H1 (cell line): Measurements from ENCODE around the gene FAM186B. TPM values are rescaled to one million over a fixed set of nuclear protein-coding genes. Genes with fewer than 3 reads are reported as not detected.

Experiments used
- CTCF ChIA-PET: fragments of 300-600 bp; sonication (Branson Sonifier 250); formaldehyde crosslinking; loops from one replicate; lab custom pipeline; 2021; ENCODE audit not compliant: partially characterized antibody; lab: Charles Lee
- POLR2A ChIA-PET: fragments of 300-600 bp; sonication (Branson Sonifier 250); formaldehyde crosslinking; loops from one replicate; lab custom pipeline; 2021; ENCODE audit warnings: inconsistent platforms; ENCODE audit not compliant: partially characterized antibody; lab: Charles Lee
- DNase-seq, 2 experiments: peaks; one replicate each; pipeline versions ENCODE4 v3.0.0 to v3.0.0-alpha.2; 2010 to 2022; ENCODE audit warnings: low spot score in 2 of 2, low read depth in 1 of 2, mixed read lengths in 1 of 2
- FAIRE-seq: peaks from 2 replicates; lab custom pipeline; 2011; peaks lifted over from hg19 to GRCh38; lab: Jason Lieb, UNC
- H2AFZ ChIP-seq: 2 replicates; pipeline ENCODE4 v1.8.1; 2012; ENCODE audit warnings: low read length, inconsistent platforms
- H2AK5ac ChIP-seq: 2 replicates; pipeline ENCODE4 v1.6.1; 2013; ENCODE audit warnings: low read depth, low read length
- H2BK120ac ChIP-seq: replicated peaks from 2 replicates; pipeline ENCODE3; 2013; ENCODE audit warnings: low read depth, low read length, inconsistent platforms
- H2BK12ac ChIP-seq: 2 replicates; pipeline ENCODE4 v1.6.1; 2013; ENCODE audit warnings: low read depth, low read length
- H2BK15ac ChIP-seq: 2 replicates; pipeline ENCODE4 v1.6.1; 2013; ENCODE audit warnings: low read length
- H2BK20ac ChIP-seq: 2 replicates; pipeline ENCODE4 v1.6.1; 2013; ENCODE audit warnings: low read length
- H2BK5ac ChIP-seq: 2 replicates; pipeline ENCODE4 v1.6.1; 2013; ENCODE audit warnings: low read depth, low read length
- H3K14ac ChIP-seq: 2 replicates; pipeline ENCODE4 v1.6.1; 2013; ENCODE audit warnings: inconsistent platforms; ENCODE audit not compliant: insufficient read length
- H3K18ac ChIP-seq: 2 replicates; pipeline ENCODE4 v1.6.1; 2013; ENCODE audit warnings: low read length; ENCODE audit errors: extremely low read depth
- H3K23ac ChIP-seq: 2 replicates; pipeline ENCODE4 v1.6.1; 2013; ENCODE audit warnings: inconsistent platforms; ENCODE audit not compliant: insufficient read length
- H3K23me2 ChIP-seq: 2 replicates; pipeline ENCODE4 v1.6.1; 2013; ENCODE audit warnings: low read depth, low read length
- H3K27ac ChIP-seq: 2 replicates; pipeline ENCODE4 v1.6.1; 2011; ENCODE audit warnings: low read depth, low read length, inconsistent platforms
- H3K27me3 ChIP-seq, 4 experiments: replicated peaks in 1 of 4; 1 replicate in 1 of 4; 2 replicates in 3 of 4; pipeline versions ENCODE4 v1.6.1 to v1.8.1; 2011 to 2013; ENCODE audit warnings: low read length in 3 of 4, mild to moderate bottlenecking in 3 of 4, inconsistent platforms in 2 of 4, mixed read lengths in 2 of 4, moderate library complexity in 1 of 4; ENCODE audit not compliant: control insufficient read depth in 3 of 4, insufficient read depth in 3 of 4; ENCODE audit errors: extremely low read depth in 1 of 4
- H3K36me3 ChIP-seq, 4 experiments: 2 replicates each; pipeline versions ENCODE4 v1.6.1 to v1.8.1; 2011 to 2013; ENCODE audit warnings: mild to moderate bottlenecking in 4 of 4, low read length in 3 of 4, moderate library complexity in 2 of 4, control low read depth in 1 of 4, inconsistent platforms in 1 of 4; ENCODE audit not compliant: insufficient read depth in 4 of 4, control insufficient read depth in 2 of 4
- H3K4ac ChIP-seq: replicated peaks from 2 replicates; pipeline ENCODE3; 2013; ENCODE audit warnings: low read length, low read depth, mixed read lengths, inconsistent platforms; ENCODE audit not compliant: insufficient read length
- H3K4me1 ChIP-seq, 4 experiments: replicated peaks in 1 of 4; 1 replicate in 1 of 4; 2 replicates in 3 of 4; pipeline versions ENCODE4 v1.6.1 to v1.8.1; 2011 to 2013; ENCODE audit warnings: low read length in 3 of 4, inconsistent platforms in 2 of 4, mixed read lengths in 1 of 4; ENCODE audit not compliant: insufficient read depth in 4 of 4, control insufficient read depth in 3 of 4
- H3K4me2 ChIP-seq, 2 experiments: 2 replicates each; pipeline versions ENCODE4 v1.6.1 to v1.8.1; 2011 to 2013; ENCODE audit warnings: low read depth in 2 of 2, low read length in 2 of 2, control low read depth in 1 of 2, inconsistent platforms in 1 of 2, mild to moderate bottlenecking in 1 of 2; ENCODE audit not compliant: insufficient read depth in 1 of 2
- H3K4me3 ChIP-seq, 4 experiments: fragments of 200-600, 300-600 bp in 1 of 4; sonication (generic), shearing (Covaris generic), sonication (Bioruptor Twin) in 1 of 4; 2 replicates each; pipeline versions ENCODE4 v1.5.1 to v1.8.1; 2011 to 2016; ENCODE audit warnings: low read length in 4 of 4, low read depth in 3 of 4, control low read depth in 2 of 4, inconsistent platforms in 2 of 4, mild to moderate bottlenecking in 2 of 4, mixed read lengths in 1 of 4, moderate library complexity in 1 of 4; ENCODE audit not compliant: insufficient read depth in 2 of 4; ENCODE audit errors: extremely low read depth in 1 of 4
- H3K56ac ChIP-seq: replicated peaks from 2 replicates; pipeline ENCODE3; 2013; ENCODE audit warnings: low read depth, mild to moderate bottlenecking, mixed read lengths, low read length, inconsistent platforms; ENCODE audit not compliant: insufficient read length
- H3K79me1 ChIP-seq: 2 replicates; pipeline ENCODE4 v1.6.1; 2013; ENCODE audit warnings: low read depth, low read length, control low read depth
- H3K79me2 ChIP-seq, 2 experiments: 2 replicates each; pipeline versions ENCODE4 v1.6.1 to v1.8.1; 2012 to 2013; ENCODE audit warnings: low read length in 2 of 2, mild to moderate bottlenecking in 2 of 2, inconsistent platforms in 1 of 2; ENCODE audit not compliant: insufficient read depth in 2 of 2, control insufficient read depth in 1 of 2
- H3K9ac ChIP-seq, 4 experiments: replicated peaks in 1 of 4; 1 replicate in 1 of 4; 2 replicates in 3 of 4; pipeline versions ENCODE4 v1.6.1 to v1.8.1; 2011 to 2013; ENCODE audit warnings: low read depth in 3 of 4, low read length in 3 of 4, control low read depth in 2 of 4, mild to moderate bottlenecking in 2 of 4, moderate library complexity in 2 of 4, inconsistent platforms in 1 of 4; ENCODE audit errors: extremely low read depth in 1 of 4
- H3K9me3 ChIP-seq, 2 experiments: 2 replicates each; pipeline versions ENCODE4 v1.6.1 to v1.8.1; 2012 to 2013; ENCODE audit warnings: mild to moderate bottlenecking in 2 of 2, moderate library complexity in 2 of 2, control low read depth in 1 of 2, inconsistent platforms in 1 of 2, low read depth in 1 of 2, low read length in 1 of 2, mixed read lengths in 1 of 2; ENCODE audit not compliant: insufficient read depth in 2 of 2
- H4K20me1 ChIP-seq, 2 experiments: replicated peaks in 1 of 2; 2 replicates each; pipeline versions ENCODE3 to v1.8.1; 2011 to 2013; ENCODE audit warnings: inconsistent platforms in 2 of 2, low read length in 2 of 2, mild to moderate bottlenecking in 1 of 2; ENCODE audit not compliant: insufficient read depth in 2 of 2, control insufficient read depth in 1 of 2
- H4K5ac ChIP-seq: 2 replicates; pipeline ENCODE4 v1.6.1; 2013; ENCODE audit warnings: low read length, low read depth, mixed read lengths, inconsistent platforms; ENCODE audit not compliant: insufficient read length
- H4K8ac ChIP-seq: 2 replicates; pipeline ENCODE4 v1.8.0; 2013; ENCODE audit warnings: mild to moderate bottlenecking, moderate library complexity, low read length, inconsistent platforms; ENCODE audit not compliant: insufficient read depth; ENCODE audit errors: extremely low read depth
- H4K91ac ChIP-seq: replicated peaks from 2 replicates; pipeline ENCODE3; 2013; ENCODE audit warnings: low read length, mixed read lengths, inconsistent platforms; ENCODE audit not compliant: insufficient read length
- MAFK ChIP-seq: IDR thresholded peaks from 2 replicates; pipeline ENCODE4 v1.6.1; 2012; ENCODE audit warnings: low read depth, mild to moderate bottlenecking, improper control_type of control experiment, low read length
- POLR2A ChIP-seq, 2 experiments: IDR thresholded peaks; 1 replicate in 1 of 2; 2 replicates in 1 of 2; pipeline ENCODE4 v1.6.1; 2011; ENCODE audit warnings: low read depth in 2 of 2, low read length in 2 of 2, mild to moderate bottlenecking in 2 of 2; ENCODE audit errors: control extremely low read depth in 1 of 2
- SIRT6 ChIP-seq: IDR thresholded peaks from one replicate; pipeline ENCODE4 v1.7.1; 2012; ENCODE audit warnings: low read length, inconsistent platforms
- whole genome bisulfite sequencing, 2 experiments: shearing (Covaris generic) in 1 of 2; methylation state at CpG; one replicate each; pipeline versions ENCODE4 v1.1.6 to v1.1.7; 2013 to 2015; ENCODE audit warnings: low lambda C conversion rate in 2 of 2, mixed read lengths in 2 of 2, inconsistent platforms in 1 of 2, low coverage in 1 of 2, missing lambda C conversion rate in 1 of 2; ENCODE audit not compliant: insufficient replicate concordance in 2 of 2, insufficient coverage in 1 of 2, insufficient read length in 1 of 2; ENCODE audit errors: extremely low coverage in 1 of 2, missing lambda C conversion rate in 1 of 2; 5-methylcytosine and 5-hydroxymethylcytosine counted together
- polyA plus RNA-seq, 7 experiments: library from polyadenylated mRNA; depleted of rRNA in 3 of 7; stranded (reverse) in 5 of 7; unstranded in 2 of 7; fragments of >200 nt in 5 of 7; fragments of 200-250 nt in 2 of 7; gene quantifications; 1 replicate in 5 of 7; 2 replicates in 1 of 7; 4 replicates in 1 of 7; pipeline versions ENCODE4 v1.2.1 to v1.2.3, GENCODE V29; 2011 to 2013; ENCODE audit warnings: missing spikeins in 2 of 7, mixed read lengths in 2 of 7
- total RNA-seq: library from RNA; stranded (reverse); fragmentation: NEBNext Ultra II Directional; extraction: Animal tissue kit (Norgen Biotek cat#: 25700); gene quantifications from 2 replicates; pipeline ENCODE4 v1.2.1, GENCODE V29; 2021

The FAM186B gene
- total and polyA plus RNA-seq, 2 of the 8 experiments (the other 6 are each of a cell fraction or from before 2014, with no cell fraction given), result 0.12 to 0.73 TPM

- no peak for FAIRE-seq
- H3K9me3 ChIP-seq, result no peaks in the 10 kb centered on the region
- H3K14ac ChIP-seq, result no peak overlapping the region
- no peak overlapping the region for H2BK15ac ChIP-seq
- no peak overlapping the region for H3K9ac ChIP-seq
- H3K27me3 ChIP-seq, result no peaks in the 10 kb centered on the region
- H4K5ac ChIP-seq, result no peak overlapping the region
- TF ChIP-seq SIRT6 (no peak), POLR2A (IDR thresholded peaks at IDR 0.05; ENCODE audit: control extremely low read depth in 1 of 2, low read depth in 2 of 2, low read length in 2 of 2) (peak in 1 of 2 experiments; percentile 31; a peak in 1 of 3 replicates), MAFK (no peak)
- no peak overlapping the region for H2BK20ac ChIP-seq
- peaks cover 0 to 12% of the 10 kb centered on the region in 2 experiments for H4K20me1 ChIP-seq
- no peak overlapping the region for H2AFZ ChIP-seq
- no peak overlapping the region for H3K23ac ChIP-seq
- H3K27ac ChIP-seq, result no peak overlapping the region
- H3K56ac ChIP-seq, result no peak overlapping the region
- H2BK120ac ChIP-seq, result no peak overlapping the region
- H3K4ac ChIP-seq, result no peak overlapping the region
- no peaks in the 10 kb centered on the region; a peak in 3 of 7 replicates for H3K4me1 ChIP-seq
- no peak overlapping the region for H3K18ac ChIP-seq
- POLR2A ChIA-PET, result interaction anchor here (1.1 to 9.1 kb wide), 6 partner anchors 11 to 129 kb away, joined by 3 to 72 read pairs (median 4); partner anchors contain the start of gene KCNH3
- peaks cover 22 to 54% (median 35%) of the 10 kb centered on the region in 4 experiments; a peak in 7 of 8 replicates for H3K36me3 ChIP-seq
- H2AK5ac ChIP-seq, result no peak overlapping the region
- H4K8ac ChIP-seq, result no peak overlapping the region
- H3K23me2 ChIP-seq, result peaks cover 6% of the 10 kb centered on the region; the same call in 1 of the 2 replicates
- no peak overlapping the region for H3K4me2 ChIP-seq
- H2BK12ac ChIP-seq, result no peak overlapping the region
- H3K79me1 ChIP-seq, result peaks cover 13% of the 10 kb centered on the region
- 89% methylated on average over 14 of the region's 14 CpGs; no CpG with 5 or more reads in 1 of the 2 experiments for WGBS, 2 experiments
- no peak overlapping the region for H3K4me3 ChIP-seq
- H3K79me2 ChIP-seq, result peaks cover 0 to 24% of the 10 kb centered on the region in 2 experiments; a peak in 2 of 4 replicates
- no peak for DNase-seq
- no peak overlapping the region for H2BK5ac ChIP-seq
- CTCF ChIA-PET, result interaction anchor here (0.7 to 7.7 kb wide), 7 partner anchors 11 to 492 kb away, joined by 3 to 115 read pairs (median 6); no protein-coding TSS in a partner anchor
- no peak overlapping the region for H4K91ac ChIP-seq
These were observed 41.3 kb downstream of the FAM186B start for GRCh38 chr12:49563951-49564685.
